Measurements from ENCODE around the gene IFT122.
"Not testable (repeated sequence)": the region's sequence is repeated elsewhere in the genome, so short reads cannot be mapped to it uniquely, and the experiment has no call there.

IFT122 gene, protein sequence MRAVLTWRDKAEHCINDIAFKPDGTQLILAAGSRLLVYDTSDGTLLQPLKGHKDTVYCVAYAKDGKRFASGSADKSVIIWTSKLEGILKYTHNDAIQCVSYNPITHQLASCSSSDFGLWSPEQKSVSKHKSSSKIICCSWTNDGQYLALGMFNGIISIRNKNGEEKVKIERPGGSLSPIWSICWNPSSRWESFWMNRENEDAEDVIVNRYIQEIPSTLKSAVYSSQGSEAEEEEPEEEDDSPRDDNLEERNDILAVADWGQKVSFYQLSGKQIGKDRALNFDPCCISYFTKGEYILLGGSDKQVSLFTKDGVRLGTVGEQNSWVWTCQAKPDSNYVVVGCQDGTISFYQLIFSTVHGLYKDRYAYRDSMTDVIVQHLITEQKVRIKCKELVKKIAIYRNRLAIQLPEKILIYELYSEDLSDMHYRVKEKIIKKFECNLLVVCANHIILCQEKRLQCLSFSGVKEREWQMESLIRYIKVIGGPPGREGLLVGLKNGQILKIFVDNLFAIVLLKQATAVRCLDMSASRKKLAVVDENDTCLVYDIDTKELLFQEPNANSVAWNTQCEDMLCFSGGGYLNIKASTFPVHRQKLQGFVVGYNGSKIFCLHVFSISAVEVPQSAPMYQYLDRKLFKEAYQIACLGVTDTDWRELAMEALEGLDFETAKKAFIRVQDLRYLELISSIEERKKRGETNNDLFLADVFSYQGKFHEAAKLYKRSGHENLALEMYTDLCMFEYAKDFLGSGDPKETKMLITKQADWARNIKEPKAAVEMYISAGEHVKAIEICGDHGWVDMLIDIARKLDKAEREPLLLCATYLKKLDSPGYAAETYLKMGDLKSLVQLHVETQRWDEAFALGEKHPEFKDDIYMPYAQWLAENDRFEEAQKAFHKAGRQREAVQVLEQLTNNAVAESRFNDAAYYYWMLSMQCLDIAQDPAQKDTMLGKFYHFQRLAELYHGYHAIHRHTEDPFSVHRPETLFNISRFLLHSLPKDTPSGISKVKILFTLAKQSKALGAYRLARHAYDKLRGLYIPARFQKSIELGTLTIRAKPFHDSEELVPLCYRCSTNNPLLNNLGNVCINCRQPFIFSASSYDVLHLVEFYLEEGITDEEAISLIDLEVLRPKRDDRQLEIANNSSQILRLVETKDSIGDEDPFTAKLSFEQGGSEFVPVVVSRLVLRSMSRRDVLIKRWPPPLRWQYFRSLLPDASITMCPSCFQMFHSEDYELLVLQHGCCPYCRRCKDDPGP

DNA sequence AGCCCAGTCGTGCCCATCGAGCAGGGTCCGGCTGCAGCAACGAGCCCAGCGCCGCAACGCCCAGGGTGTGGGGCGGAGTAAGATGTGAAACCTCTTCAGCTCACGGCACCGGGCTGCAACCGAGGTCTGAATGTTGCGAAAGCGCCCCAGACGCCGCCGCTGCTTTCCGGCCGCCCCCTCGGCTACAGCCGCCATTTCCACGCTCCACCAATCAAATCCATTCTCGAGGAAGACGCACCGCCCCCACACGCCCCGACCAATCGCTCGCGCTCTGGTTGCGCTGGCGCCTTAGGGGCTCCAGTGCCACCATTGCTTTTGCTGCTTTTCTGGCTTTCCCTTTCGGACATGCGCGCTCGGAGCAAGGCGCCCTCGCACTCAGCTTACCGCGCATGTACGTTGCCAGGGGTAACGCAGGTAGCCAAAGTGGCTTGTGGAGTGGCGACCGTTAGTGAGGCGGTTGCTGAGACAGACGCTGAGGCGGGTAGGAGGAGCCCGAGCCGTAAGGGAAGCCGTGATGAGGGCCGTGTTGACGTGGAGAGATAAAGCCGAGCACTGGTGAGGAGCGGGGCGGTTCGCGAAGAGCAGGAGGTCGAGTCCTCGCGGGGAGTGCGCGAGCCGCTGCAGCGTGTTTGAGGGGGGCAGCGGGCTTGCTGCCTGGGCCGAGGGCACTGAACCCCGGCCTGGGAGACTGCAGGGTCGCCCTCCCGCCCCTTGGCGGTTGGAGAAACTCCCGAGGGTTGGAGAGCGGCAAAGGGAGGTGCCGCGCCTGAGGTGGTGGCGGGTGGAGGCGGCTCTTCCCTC, at the start of gene IFT122, which contains the start of gene MBD4:
Gene IFT122, plus strand, starts transcription at position 408 of the 801 bp plus-strand sequence. Its CDS starts 107 bp downstream, at position 515.
Gene MBD4, minus strand, starts transcription at position 132 of the 801 bp plus-strand sequence. Its CDS starts 115 bp downstream, at position 17.
- peak; percentile 98 for DNase-seq (ENCODE audit: low read depth)

DNA sequence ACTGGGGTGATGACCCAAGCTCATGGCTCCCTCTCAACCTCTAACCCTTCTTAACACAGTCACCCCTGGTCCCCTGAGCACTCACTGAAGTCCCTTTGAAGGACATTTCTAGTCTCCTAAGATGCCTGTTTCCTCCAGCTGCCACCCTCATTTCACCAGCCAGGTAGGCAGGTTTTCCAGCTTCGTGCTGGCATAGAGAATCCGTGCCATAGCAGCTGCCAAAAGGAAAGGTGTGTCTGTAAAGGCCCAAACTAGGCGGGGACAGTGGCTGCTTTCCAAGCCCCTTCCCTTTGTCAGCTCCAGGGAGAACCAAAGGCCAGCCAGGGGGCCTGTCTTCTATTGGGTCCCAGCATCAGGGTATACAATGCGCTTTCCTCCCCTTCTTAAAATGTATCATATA, 48.4 kb upstream of the IFT122 start:
- not testable (repeated sequence) for DNase-seq (ENCODE audit: low read depth)

DNA sequence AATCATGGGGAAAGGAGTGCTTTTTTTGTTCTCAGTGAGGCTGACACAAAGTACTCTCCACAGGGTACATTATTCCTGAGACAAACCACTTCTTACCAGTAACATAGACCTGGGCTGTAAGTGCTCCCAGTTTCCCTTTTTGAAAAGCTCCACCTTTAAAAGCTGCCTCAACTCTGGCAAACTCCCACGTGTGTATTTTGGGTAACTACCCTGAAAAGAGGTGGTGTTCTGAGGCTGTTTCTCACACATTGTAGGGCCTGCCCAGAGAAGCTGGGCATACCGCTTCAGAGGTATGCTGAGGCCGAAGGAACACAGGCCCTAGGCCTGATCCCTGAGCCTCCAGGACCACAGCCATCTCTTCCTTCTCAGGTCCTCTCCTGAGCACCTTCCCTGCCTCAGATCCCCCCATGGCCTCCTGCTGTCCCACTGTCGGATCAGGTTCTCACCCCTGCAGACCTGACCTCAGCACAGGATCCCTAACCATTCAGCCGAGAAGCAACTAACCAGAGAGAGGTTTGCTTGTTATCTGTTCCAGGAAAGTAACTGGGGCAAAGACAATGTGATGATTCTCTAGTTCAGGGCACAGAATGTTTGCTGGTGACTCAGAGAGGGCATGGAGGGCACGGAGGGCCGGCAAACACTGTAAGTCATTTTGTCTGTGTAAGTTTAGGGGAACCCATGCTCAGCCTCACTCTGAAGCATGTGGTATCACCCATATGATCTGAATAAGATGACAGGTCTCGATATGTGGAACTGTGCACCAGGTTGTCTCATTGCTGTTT, 47.7 kb upstream of the IFT122 start:
- not testable (repeated sequence) for DNase-seq (ENCODE audit: low read depth)

DNA sequence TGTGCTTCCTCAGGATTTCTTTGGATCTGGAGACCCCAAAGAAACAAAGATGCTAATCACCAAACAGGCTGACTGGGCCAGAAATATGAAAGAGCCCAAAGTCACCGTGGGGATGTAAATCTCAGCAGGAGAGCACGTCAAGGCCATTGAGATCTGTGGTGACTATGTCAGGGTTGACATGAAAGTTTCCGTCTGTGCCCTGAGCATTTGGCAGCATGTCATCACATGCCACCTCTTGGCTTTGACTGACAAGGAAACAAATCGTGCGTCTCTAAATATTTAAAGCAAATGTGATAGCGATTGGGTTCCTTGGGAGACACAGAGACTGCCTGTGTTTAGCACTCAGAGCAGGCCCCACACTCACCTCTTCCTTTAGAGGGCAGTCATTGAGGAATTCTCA, 46.8 kb upstream of the IFT122 start:
- no peak for DNase-seq (ENCODE audit: low read depth)

DNA sequence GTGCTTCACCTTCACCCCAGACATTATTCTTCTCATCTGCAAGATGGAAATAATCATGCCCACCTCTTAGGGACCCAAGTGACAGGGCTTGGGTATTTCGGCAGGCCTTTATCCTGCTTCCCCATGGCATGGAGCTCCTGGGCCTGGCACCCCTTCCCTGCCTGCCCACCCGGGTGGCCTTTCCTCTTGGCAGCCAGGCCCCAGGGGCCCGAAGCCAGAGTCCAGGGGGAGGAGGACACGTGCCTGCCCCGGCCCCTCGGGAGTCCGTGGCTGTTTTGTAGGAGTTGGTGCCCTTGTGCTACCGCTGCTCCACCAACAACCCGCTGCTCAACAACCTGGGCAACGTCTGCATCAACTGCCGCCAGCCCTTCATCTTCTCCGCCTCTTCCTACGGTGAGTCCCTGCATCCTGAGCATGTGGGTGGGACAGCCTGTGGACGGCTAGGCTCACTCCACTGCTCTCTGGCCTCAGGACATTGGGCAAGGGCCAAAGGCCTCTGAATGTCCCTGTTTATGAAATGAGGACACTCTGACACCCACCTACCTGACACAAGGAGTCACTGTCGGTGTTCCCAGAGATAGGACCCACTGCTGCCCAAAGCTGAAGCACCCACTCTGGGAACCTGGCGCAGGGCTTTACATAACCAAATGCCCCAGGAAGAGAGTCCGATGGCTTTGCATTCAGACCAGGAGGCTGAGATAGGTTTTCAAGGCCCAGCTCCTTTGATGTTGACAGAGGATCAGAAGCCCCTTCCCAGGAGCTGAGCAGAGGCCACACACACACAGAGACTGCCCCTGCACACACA, 46.1 kb upstream of the IFT122 start:
- not testable (repeated sequence) for DNase-seq (ENCODE audit: low read depth)

DNA sequence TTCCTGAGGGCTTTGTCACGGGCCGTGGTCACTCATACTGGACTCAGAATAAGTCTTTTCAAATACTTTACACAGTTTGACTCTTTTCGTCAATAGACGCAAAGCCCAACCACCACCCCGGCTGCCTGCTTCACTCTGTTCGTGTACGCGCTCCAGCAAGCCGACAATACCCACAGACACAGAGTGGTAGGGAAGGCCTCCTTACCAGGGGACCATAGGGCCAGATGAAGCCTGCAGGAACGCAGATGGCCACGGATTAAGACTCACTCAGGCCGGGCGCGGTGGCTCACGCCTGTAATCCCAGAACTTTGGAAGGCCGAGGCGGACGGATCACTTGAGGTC, 41.2 kb upstream of the IFT122 start:
- DNase-seq (ENCODE audit: low read depth) = no peak

DNA sequence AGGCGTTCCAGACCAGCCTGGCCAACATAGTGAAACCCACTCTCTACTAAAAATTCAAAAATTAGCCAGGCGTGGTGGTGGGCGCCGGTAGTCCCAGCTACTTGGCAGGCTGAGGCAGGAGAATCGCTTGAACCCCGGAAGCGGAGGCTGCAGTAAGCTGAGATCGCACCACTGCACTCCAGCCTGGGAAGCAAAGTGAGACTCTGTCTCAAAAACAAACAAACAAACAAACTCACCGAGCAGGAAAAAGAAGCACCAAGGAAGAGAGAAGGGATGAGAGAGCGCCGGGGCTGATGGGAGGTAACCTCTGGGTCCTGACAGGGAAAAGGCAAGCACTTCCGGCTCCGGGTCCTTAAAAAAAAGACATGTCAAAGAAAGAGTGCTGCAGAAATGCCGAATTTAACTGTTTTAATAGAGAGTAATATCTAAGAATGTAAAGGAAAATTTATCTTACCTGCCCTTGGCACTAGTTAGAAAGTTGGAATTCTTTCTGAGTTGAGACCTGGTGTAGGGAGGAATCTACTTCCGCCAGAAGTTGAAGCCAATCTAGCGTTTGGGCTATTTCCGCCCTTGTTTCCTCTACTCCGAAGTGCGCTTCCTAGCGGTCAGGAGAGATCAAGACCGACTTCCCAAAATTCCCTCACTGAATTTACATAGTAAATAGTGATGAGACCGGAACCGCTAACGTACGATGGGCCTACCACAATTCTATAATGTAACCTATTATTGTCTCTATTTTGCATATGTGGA, 40.7 kb upstream of the IFT122 start:
- peak; percentile 54 for DNase-seq (ENCODE audit: low read depth)

DNA sequence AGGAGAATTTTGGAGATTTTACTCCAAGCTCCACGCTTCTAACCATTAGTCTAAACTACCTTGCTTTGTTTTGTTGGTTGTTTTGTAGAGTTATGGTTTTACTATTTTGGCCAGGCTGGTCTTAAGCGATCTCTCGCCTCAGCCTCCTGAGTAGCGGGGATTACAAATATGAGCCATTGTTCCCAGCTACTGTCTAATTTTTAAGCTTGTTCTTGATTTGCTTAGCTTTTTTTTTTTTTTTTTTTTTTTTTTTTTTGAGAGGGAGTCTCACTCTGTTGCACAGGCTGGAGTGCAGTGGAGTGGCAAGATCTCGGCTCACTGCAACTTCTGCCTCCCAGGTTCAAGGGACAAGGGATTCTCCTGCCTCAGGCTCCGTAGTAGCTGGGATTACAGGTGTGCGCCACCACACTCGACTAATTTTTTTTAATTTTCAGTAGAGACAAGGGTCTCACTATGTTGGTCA, 40.1 kb upstream of the IFT122 start:
- DNase-seq (ENCODE audit: low read depth) = no peak

DNA sequence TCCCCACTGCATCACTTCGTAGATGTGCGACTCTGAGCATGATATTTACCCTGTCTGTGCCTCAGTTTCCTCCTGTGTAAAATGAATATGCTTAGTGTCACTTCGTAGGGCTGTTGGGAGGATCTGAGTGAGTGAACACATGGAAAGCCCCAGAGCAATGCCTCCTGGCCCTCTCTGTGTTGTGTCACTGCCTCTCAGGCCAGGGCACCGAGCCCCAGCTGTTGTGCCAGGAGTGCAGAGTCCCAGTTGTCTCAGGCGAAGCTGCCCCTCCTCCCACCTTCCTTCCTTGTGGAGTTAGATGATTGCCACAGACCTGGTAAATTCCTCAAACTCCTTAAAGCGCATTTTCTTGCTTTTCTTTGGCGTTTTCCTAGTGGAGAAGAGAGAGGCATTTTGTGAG, 37.8 kb upstream of the IFT122 start:
- DNase-seq (ENCODE audit: low read depth) = no peak

DNA sequence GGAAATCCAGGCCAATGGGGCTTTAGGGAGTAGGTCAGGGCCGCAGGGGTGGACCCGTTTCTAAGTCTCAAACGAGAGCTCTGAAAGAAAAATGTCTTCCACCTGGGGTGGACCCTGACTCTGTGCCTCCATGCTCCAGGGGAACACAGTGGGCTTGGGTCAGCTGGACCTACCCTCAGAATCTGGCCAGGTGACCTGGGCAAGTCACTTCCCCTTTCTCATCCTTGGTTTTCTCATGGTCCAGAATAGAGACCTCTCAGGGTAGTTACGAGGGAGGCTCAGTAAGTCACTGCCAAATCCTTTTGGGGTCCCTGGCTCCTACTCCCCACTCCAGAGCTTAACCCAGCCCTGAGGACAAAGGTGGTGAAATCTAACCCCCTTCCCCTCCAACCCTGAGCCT, 37.4 kb upstream of the IFT122 start:
- no peak for DNase-seq (ENCODE audit: low read depth)

DNA sequence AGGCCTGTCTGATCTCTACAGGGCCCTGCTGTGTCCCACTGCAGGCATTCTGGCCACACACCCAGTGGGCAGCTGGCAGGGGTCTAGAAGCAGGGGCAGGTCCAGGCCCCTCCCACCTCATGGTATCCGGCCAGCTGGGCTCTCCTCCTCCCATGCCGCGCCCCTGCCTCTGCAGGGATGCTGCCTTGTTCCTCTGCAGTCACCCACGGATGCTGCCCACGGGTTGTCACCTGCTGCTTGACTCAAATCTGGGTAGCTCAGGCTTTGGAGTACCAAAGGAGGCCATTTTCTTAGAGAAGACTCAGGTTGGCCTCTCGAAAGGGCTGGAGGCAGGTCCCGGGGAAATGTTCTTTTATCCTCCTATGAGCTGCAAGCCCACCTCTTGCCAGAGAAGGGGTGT, 36.6 kb upstream of the IFT122 start:
- DNase-seq (ENCODE audit: low read depth) = no peak

DNA sequence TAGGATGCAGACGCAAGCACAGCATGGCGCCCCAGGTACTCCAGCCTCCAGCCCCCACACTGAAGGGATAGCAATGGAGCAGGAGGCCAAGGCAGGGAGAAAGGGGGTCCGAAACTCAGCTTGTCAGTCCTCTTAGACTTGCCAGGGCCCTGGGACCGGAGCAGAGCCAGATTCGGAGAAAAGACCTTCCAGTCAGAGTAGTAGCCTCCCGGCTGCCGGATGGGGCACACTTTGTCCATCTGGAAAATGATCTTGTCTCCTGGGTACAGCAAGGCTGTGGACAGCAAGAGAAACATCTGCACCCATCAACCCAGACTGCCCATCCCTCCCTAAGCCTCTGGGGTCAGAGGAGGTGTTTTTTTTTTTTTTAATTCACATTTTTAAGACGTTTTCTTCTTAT, 35.9 kb upstream of the IFT122 start:
- DNase-seq (ENCODE audit: low read depth) = no peak

DNA sequence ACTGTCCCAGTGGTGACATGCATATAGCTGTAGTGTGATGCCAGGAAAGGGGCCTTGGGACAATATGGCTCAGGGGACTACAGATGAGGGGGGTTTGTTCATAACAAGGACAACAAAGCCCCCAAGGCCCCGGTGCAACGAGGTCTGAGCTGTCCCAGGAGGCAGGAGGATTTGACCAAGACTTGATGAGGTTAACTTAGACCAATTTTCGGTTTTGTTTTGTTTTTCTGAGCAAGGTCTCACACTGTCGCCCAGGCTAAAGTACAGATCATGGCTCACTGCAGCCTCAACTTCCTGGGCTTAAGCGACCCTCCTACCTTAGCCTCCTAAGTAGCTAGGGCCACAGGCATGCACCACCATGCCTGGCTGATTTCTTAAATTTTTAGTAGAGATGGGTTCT, 35.4 kb upstream of the IFT122 start:
- no peak for DNase-seq (ENCODE audit: low read depth)

DNA sequence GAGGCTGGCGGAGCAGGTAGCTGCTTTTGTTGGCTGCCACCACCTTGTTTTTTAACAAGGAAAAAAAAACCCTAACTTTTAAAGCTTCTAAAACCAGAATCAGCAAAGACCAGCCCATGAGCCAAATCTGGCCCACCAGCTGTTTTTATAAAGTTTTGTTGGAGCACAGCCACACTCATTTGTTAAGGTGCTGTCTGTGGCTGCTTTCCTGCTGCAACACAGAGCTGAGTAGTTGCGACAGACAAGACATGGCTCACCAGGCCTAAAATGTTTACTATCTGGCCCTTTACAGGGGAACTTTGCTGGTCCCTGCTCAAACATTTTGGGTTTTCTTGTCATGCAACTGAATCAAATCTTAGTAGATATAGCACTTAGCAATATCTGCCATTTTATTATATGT, 30.5 kb upstream of the IFT122 start:
- DNase-seq (ENCODE audit: low read depth) = no peak

DNA sequence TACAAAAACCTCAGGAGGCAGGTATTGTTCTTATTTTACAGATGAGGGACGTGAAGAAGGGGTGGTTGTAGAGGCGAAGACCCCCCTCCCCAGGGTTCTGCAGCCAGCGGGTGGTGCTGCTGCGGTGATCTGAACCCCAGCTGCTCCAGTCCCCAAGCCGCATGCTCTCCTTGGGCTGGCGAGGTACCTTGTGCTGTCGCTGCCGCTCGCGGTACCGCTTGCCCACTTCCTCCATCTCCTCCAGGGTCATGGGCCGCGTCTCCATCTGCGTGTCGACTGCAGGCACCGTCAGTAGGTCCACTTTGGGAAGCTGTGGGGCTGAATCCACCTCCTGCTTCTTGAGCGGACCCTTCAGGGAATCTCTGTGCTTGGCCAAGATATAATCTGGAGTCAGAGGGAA, 29.1 kb upstream of the IFT122 start:
- no peak for DNase-seq (ENCODE audit: low read depth)

DNA sequence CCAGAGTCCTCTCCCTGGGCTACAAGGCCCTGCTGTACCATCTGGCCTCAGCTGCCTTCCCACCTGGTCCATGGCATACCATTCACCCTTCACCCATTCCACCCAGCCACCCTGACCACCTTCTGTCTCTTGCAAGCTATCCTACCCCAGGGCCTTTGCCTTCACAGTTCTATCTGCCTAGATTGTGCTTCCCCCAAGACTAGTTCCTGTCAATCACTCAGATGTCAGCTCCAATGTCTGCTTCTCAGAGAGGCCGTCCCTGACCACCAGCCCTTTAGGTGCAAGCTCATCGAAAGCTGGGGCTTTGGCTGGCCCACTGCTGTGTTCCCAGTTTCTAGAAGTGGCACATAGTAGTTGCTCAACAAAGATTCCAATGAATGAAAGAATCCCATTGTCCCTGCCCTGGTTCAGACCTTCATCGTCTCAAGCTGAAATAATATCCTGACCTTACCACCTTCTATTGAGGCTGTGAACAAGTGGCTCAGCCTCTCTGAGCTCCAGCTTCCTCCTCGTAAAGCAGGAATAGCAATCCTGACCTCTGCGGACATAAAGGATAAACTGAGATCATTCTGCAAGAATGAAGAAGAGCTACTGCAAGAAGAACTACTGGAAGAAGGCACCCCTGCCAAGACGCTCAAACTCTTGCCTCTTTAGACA, 27.4 kb upstream of the IFT122 start:
- no peak for DNase-seq (ENCODE audit: low read depth)

DNA sequence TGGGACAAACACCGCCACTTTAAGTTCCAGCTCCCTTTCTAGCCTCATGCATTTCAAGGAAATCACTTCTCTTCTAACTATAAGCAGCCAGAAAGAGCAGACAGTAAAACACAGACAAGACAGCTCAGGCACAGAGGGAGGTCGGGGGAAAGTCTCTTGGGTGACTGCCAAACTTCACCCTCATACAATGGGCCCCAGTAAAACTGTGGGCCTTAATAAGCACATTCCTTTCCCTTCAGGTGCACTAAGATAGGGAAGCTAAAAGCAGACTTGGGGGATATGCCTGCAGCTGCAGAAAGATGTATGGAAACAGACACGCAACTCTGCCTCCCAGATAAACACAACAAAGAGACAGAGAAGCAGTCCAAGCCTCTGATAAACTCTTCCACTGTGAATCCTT, 26.8 kb upstream of the IFT122 start:
- DNase-seq (ENCODE audit: low read depth) = not testable (repeated sequence)
